HG02798 (cell line): ENCODE measurements around the gene NGLY1.

Experiments
- ATAC-seq: cut with Tn5 transposase; IDR thresholded peaks from one replicate; pipeline ENCODE4 v1.9.1; 2021; ENCODE audit warnings: mild to moderate bottlenecking; ENCODE audit not compliant: unreplicated experiment, poor library complexity

NGLY1 gene, protein sequence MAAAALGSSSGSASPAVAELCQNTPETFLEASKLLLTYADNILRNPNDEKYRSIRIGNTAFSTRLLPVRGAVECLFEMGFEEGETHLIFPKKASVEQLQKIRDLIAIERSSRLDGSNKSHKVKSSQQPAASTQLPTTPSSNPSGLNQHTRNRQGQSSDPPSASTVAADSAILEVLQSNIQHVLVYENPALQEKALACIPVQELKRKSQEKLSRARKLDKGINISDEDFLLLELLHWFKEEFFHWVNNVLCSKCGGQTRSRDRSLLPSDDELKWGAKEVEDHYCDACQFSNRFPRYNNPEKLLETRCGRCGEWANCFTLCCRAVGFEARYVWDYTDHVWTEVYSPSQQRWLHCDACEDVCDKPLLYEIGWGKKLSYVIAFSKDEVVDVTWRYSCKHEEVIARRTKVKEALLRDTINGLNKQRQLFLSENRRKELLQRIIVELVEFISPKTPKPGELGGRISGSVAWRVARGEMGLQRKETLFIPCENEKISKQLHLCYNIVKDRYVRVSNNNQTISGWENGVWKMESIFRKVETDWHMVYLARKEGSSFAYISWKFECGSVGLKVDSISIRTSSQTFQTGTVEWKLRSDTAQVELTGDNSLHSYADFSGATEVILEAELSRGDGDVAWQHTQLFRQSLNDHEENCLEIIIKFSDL

DNA sequence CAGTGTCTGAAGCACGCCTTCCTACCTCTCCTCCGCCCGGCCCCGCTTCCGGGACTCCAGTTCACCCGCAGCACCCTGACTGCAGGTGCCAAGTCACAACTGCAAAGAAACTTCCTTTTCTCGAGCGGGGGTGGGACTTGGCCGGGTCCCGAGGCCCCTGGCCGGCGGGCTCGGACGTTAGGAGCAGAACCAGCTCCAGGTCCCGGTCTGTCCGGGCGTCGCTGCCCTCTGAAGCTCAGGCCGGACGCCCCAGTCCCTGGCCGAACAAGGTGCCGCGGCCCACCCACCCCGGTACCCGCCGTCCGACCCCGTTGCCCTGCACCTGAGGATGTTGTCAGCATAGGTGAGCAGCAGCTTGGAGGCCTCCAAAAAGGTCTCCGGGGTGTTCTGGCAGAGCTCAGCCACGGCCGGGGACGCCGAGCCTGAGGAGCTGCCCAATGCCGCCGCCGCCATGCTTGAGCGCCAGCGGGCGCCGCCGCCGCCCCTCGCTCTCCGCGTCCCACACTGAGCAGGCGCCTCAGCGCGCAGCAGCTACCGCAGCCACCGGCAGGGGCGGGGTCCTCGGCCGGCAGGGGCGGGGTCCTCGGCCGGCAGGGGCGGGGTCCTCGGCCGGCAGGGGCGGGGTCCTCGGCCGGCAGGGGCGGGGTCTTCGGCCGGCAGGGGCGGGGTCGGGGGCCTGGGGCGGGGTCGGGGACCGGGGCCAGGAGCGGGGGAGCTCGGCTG is at the start of gene NGLY1:
NGLY1 (minus strand) TSS at position 506 of the 723 bp plus-strand sequence; CDS start at position 453, 53 bp downstream.
- ATAC-seq, result peak; percentile 77

DNA sequence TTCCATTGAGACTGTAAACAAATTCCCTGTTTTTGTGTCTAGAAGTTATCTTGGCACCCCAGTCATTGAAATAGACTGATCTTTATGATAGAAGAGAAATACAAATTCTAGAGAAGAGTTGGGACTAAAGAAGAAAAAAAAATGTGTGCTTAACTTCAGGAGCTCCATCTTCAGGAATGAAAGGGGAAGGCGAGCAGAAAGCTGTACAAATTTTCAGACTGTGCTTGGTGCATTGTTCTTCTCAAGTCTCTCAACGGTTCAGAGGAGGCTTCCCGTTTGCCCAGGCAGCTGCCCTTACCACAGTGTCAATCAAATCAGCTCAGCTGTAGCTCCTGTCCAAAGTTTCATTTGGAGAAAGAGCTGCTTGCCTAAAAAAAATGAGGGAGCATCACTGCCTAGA is 48.3 kb upstream of the NGLY1 start:
- peak; percentile 24 for ATAC-seq

DNA sequence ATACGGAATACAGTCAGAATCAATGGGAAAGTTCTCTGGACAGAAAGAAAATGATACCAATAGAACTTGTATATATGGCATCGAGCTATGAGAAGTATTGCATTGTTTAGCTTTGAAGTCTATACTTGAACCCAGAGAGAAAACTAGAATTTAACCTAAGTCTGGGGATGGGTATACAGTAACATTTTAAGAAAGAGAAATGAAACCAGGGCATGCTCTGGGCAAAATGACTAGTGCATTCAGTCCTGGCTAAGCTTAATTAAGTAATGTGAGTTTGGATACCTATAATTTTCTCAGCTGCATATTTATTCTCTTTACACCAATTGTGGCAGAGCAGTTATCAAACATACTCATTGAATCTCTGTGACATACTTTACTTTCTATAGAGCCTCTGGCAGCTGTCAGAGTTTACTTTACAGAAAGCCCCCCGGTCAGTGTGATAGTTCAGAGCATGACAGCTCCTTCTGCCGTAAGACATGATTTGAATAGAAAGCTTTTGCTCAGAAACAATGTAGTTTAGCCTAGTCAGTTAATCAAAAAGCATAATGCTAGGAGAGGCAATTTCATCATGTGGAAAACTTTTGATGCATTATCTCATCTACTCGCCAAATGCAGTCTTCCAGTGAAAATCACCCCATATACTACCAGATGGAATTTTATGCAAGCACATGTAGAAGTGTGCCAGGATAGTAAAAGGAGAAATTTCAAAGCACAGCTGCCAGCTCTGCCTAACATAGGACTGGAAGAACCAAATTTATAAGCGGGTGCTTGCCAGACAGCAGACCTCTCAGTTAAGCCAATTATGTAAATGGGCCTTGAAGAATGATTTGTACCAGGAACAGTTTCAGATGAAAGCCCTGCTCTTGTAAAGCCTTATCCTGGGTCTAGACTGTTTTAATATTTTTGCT is 47.4 kb upstream of the NGLY1 start:
- ATAC-seq, result no peak

DNA sequence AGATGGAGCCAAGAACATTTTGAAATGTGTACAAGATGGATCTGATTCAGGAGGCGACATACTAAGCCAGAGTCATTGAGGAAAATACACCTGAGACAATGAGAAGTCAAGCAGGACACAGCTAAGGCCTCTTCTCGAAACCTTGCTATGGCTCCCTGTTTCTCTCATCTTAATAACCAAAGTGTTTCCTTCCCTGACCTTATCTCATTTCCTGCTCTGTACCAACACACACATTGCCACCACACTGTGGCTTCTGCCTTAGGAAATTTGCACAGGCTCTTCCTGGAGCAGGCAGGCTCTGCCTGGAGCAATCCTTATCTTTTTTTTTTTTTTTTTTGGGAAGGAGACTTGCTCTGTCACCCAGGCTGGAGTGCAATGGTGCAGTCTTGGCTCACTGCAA is 43.3 kb upstream of the NGLY1 start:
- no peak for ATAC-seq

DNA sequence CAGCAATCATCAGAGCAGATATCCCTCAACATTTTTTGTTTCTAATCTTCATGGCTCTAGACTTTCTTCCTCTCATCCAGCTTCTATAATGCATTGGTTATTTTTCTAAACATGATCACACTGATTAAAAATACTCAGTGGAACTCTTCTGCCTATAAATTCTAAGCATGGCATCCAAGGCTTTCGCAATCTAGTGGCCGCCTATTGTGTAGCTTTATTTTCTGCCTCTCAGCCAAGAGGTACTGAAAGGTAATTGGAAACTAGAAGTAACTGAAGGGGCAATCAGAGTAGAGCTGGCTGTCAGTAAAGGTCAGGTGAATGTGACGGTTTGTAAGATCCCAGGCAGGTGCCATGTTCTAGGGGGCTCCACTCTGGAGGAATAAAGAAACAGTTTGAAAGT is 40.1 kb upstream of the NGLY1 start:
- no peak for ATAC-seq

DNA sequence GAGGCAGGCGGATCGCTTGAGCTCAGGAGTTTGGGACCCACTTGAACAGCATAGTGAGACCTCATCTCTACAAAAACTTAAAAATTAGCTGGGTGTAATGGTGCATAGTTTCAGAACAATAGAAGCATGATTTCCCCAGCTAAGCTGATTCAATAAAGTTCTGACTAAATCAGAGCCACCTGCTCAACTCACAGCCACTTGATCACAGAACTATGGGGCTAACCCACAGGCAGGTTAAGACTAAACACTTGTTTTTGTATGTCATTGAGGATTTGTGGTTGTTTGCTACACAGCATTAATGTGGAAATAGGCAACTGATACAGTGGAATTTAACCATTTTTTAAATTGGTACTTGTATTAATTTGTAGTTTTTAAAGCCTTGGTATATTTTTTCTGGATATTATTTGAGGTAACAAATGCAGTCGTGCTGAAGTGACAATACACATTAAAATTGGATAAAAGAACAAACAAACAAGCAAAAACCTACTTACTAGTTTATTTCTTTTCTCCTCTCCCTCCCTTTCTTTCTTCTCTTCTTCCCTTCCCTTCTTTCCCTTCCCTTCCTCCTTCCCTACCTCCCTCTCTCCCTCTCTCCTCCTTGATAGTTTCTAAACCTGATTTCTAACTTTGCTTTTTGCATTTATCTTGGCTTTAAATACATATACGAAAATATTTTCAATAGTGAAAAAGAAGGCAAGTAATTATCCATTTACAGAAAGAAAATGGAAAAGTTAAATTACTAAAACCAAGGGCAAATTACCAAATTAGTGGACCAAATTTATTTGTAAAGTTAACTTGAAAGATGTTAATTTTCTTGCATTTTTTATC is 38.7 kb upstream of the NGLY1 start:
- ATAC-seq, result no peak

DNA sequence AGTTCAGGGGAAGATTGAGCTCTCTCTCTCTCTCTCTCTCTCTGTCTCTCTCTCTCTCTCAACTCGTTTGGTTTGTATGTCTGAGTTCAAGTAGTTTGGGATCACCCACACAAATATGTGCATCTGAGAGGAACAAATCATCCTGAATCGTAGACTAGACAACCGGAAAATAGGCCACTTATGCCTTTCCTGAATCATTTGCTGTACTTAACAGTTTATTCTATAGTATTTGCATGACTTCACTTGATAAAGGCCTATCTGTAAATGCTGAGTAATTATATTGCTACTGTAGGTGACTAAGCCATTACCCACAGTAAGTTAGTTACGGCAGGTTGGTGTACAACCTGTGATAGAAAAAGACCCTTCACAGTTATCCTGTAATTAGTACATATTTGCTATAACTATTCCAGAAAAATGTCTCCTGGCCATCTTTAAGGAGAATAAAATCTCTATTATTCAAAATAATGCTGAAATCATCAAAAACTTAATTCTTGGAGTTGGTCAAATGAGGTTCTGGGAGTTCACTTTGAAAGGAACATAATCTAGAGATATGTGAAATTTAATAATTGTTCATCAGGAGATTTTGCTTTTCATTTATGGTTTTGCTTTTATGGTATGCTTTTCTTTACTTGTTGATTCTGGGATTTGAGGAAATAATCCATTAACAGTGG is 37.7 kb upstream of the NGLY1 start:
- no peak for ATAC-seq

DNA sequence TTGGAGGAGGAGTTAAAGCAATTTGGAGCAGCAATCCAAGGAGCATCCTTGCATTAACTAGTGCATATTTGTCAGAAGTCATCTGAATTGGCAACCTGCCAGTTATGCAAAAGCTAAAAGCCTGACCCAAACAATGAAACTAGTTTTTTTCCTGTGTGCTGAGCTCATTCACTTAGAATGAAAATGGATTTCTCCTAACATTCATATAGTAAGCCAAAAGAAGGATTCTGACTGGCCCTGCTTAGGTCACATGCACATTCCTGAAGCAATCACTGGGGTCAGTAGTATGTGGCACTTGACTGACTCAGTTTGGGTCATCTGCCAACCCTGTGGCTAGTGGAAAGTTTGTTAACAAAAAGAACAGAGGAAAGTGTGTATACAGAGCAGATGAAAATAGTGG is 37.1 kb upstream of the NGLY1 start:
- no peak for ATAC-seq

DNA sequence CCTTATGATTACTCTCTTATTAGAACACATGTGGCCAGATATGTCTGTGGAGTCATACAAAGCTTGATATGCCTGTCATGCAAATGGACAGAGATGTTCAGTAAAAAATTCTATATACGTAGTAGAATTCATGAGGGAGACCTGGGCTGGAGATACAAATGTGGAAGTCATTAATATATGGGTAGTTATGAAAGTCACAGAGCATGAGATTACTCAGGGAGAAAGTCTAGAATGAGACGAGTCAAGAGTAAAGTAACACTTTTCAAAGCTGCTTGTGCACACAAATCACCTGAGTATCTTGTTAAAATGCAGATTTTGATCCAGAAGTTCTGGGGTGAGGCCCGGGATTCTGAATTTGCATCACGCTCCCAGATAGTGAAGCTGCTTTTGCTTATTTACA is 35.1 kb upstream of the NGLY1 start:
- ATAC-seq, result peak; percentile 34

DNA sequence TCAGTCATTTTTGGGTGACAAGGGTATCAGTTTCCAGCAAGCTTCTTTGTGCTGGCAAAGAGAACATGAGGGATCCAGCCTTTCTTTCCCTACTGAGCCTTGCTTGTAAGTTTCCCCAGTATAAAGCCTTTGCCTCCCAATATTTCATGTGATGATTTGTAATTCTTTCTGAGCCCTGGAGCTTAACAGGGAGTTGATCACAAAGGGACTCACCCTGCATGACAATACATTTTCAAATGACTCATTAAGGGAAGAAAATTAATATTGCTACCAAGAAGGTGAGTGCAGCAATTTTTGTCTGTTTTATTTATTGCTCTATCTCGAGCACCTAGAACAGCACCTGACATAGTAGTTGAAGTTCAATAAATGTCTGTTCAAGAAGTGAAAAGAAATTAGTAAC is 34.4 kb upstream of the NGLY1 start:
- no peak for ATAC-seq

DNA sequence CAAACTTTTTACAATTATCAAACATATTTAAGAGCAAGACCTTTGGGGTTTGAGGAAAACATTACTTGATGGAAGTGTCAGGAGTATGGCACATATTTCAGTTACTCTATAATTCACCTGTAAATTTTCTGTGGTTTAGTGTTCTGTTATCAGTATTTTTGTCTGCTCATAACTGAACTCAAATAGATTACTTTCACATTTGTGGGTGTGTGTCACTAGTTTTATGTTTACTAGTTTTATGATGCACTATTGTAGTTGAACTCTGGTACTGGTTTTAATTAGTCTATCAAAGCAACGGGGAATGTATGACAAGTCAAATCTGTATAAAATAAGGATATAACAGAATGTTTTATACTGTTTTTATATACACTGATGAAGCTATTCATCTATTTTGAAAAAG is 33.9 kb upstream of the NGLY1 start:
- ATAC-seq, result peak; percentile 53

DNA sequence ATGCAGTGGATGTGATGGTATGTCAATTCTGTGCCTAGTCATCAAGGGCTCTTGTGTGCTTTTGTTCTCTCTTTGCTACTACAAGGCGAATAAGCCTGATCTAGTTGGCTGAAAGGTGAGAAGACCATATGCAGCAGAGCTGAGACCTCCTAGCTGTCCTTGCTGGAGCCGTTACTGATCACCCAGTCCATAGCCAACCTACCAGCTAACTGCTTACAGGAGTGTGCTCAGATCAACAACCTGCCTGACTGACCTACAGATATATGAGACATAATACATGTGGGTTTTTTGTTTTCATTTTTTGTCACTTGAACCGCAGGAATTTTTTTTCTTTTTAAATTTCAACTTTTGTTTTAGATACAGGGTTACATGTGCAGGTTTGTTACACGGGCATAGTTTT is 29.4 kb upstream of the NGLY1 start:
- no peak for ATAC-seq

DNA sequence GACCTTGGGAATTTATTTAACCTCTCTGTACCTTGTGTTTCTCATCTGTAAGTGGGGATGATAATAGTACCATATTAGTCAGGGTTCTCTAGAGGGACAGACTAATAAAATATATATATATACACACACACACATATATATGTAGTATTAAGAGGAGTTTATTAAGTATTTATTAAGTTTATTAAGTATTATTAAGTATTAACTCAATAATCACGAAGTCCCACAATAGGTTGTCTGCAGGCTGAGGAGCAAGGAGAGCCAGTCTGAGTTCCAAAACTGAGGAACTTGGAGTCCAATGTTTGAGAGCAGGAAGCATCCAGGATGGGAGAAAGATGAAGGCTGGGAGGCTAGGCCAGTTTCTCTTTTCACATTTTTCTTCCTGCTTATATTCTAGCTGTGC is 21.4 kb upstream of the NGLY1 start:
- no peak for ATAC-seq

DNA sequence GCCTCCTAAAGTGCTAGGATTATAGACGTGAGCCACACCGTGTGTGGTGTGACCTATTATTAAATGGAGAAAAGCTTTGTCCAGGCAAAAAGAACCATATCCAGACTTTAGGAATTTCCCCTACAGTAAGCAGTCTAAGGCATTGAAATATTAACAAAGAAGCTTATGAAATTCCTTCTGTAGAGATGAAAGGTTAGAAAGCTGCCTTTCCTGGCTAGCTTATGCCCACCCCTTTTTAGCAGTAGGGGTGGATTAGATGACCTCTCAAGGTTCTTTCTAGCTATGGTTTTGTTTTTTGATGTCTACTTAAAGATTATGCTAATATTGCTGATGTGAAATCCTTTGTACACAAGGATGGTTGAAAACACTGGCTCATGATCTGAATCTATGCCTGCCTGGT is 20.6 kb upstream of the NGLY1 start:
- ATAC-seq, result no peak

DNA sequence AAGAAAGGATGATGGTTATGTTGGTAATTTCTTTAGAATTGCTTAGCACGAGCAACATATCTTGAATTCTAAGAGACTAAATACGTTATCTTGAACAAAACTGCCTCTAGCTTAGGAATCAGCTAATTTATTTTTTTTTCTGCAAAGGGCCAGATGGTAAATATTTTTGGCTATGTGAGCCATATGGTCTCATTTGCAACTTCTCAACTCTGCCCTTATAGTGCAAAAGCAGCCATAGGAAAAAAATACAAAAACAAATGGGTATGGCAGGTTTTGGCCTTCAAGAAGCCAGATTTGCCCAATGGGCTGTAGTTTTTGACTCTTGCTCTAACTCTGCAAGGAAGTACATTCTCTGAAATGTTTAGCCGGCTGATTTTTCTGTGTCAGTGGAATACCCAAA is 18.5 kb upstream of the NGLY1 start:
- ATAC-seq, result no peak

DNA sequence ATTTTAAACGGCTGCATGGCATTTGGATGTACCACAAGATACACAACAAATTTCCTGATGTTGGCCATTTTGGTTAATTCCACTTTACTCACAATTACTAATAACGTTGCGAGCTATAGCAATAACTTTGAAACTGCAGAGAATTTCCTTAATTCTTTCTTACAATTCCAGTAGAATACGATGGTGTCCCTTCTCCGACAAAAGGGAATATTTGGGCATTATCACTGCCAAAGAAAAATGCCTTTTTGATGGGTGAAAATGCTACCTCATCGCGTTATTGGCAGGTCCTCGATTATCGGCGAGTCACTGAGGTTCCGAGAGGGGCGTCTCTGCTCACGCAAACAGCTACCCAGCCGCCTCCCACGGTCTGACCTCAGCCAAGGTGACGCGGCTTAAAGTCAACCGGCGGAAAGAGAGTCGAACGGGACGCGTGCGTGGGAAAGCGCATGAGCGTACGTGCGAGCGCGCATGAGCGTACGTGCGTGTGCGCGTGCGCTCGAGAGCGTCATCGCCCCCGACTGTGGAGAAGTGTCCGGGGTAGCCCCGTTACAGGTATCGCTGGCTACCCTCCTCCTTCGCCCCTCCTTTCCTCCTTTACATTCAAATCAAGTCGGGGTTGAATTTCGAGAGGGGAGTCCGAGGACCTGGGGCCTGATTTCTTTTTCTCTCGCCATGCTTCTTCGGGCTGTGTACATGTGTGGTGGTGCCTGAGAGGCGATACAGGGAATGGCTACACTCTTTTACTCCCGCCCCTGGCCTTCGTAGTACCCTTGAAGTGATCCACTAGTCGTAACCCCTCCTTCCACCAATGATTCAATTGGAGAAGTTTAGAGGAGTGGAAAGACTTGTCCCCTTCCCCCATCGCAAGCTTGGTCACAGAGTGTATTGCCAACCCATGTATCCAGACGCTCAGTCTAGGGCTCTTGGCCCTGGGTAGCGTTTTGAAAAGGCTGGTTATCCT is 6.6 kb upstream of the NGLY1 start, which contains the start of gene OXSM:
OXSM (plus strand) TSS at position 495 of the 961 bp plus-strand sequence. CDS start 931 bp downstream, outside the sequence.
- peak; percentile 95 for ATAC-seq

DNA sequence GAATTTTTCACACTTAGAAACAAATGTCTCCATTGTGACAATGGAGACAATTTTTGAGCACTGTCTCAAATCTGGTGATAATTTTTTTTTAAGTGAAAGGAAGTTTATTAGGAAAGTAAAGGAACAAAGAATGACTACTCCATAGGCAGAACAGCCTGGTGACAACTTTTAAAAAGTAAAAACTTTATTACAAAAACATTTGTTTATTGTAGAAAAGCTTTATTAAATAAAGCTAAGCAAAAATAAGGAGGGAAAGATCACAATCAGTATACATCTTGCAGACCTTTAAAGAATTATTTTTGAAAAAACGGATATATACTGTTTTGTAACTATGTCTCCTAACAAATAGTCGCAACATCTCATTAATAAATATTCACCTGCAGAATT is 6.0 kb upstream of the NGLY1 start:
- no peak for ATAC-seq

DNA sequence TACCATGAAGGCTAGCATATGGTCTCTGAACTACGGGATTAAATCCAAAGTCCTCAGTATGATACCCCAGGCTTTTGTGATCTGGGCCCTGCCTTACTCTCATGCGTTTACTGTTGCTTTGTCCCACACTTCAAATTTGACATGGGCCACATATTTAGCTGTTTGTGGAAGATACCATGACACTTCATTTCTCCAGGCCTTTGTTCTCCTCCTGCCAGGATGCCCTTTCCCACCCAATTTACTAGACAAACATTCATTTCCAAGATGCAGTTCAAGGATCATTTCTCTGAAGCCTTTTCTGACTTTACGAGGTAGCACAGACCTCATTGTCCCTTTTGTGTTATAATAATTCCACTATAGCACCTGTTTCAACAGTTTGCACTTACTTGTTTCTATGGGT is 4.4 kb upstream of the NGLY1 start:
- ATAC-seq, result no peak
